HUES64 (cell line): ENCODE data around the gene DMAP1.

Experiments used
- H3K27ac ChIP-seq: 2 replicates; pipeline ENCODE4 v1.7.0; 2013; ENCODE audit warnings: low read depth, low read length, inconsistent platforms
- H3K27me3 ChIP-seq: 2 replicates; pipeline ENCODE4 v1.6.1; 2013; ENCODE audit warnings: mild to moderate bottlenecking, low read length; ENCODE audit not compliant: insufficient read depth
- H3K36me3 ChIP-seq: 2 replicates; pipeline ENCODE4 v1.6.1; 2013; ENCODE audit warnings: mild to moderate bottlenecking, low read length; ENCODE audit not compliant: insufficient read depth
- H3K4me1 ChIP-seq: 2 replicates; pipeline ENCODE4 v1.6.1; 2013; ENCODE audit warnings: mild to moderate bottlenecking, low read length, moderate library complexity; ENCODE audit not compliant: insufficient read depth
- H3K4me3 ChIP-seq: 2 replicates; pipeline ENCODE4 v1.5.1; 2013; ENCODE audit warnings: mild to moderate bottlenecking, low read length, moderate library complexity
- H3K9ac ChIP-seq: 2 replicates; pipeline ENCODE4 v1.6.1; 2013; ENCODE audit warnings: mild to moderate bottlenecking, low read depth, low read length
- H3K9me3 ChIP-seq: 2 replicates; pipeline ENCODE4 v1.6.1; 2013; ENCODE audit warnings: low read depth, low read length; ENCODE audit not compliant: insufficient read depth
- WGBS: fragments of 150-250, 120-280 bp; methylation state at CpG from one replicate; pipeline ENCODE4 v1.1.7; 2013; ENCODE audit warnings: missing lambda C conversion rate; 5-methylcytosine and 5-hydroxymethylcytosine counted together

Gene DMAP1

GRCh38 chr1:44229435-44230167 is 16.3 kb downstream of the DMAP1 start:
- WGBS: 94% methylated on average over 16 of the region's 16 CpGs
- no peak overlapping the region for H3K9ac ChIP-seq
- H3K9me3 ChIP-seq: peaks cover 36% of the 10 kb centered on the region
- peaks cover 26% of the 10 kb centered on the region; the same call in 1 of the 2 replicates for H3K36me3 ChIP-seq
- no peaks in the 10 kb centered on the region for H3K4me1 ChIP-seq
- H3K4me3 ChIP-seq: no peak overlapping the region
- H3K27ac ChIP-seq: no peak overlapping the region
- no peaks in the 10 kb centered on the region for H3K27me3 ChIP-seq

GRCh38 chr1:44230796-44231195 is 17.5 kb downstream of the DMAP1 start:
- Histone ChIP-seq H3K27me3 (no peaks in the 10 kb centered on the region), H3K27ac (no peak overlapping the region), H3K36me3 (peaks cover 26% of the 10 kb centered on the region; the same call in 1 of the 2 replicates), H3K4me1 (no peaks in the 10 kb centered on the region), H3K9me3 (peaks cover 26% of the 10 kb centered on the region), H3K9ac (no peak overlapping the region), H3K4me3 (no peak overlapping the region)
- WGBS: 96% methylated on average over 3 of the region's 3 CpGs

- 90% methylated on average over 1 of the region's 1 CpG for WGBS
- peaks cover 7% of the 10 kb centered on the region; the same call in 1 of the 2 replicates for H3K4me1 ChIP-seq
- H3K9ac ChIP-seq: no peak overlapping the region
- no peak overlapping the region for H3K27ac ChIP-seq
- peaks cover 18% of the 10 kb centered on the region; the same call in 1 of the 2 replicates for H3K36me3 ChIP-seq
- no peak overlapping the region for H3K4me3 ChIP-seq
- H3K9me3 ChIP-seq: 0 out of 2 replicates have a peak, but pooled peaks cover 2% of the 10 kb centered on the region
- H3K27me3 ChIP-seq: no peaks in the 10 kb centered on the region
Observed at GRCh38 chr1:44233593-44233992, 20.3 kb downstream of the DMAP1 start.

- Histone ChIP-seq H3K4me1 (peaks cover 16% of the 10 kb centered on the region), H3K9ac (no peak overlapping the region), H3K27ac (no peak overlapping the region), H3K9me3 (no peaks in the 10 kb centered on the region), H3K27me3 (no peaks in the 10 kb centered on the region), H3K36me3 (peaks cover 16% of the 10 kb centered on the region; the same call in 1 of the 2 replicates), H3K4me3 (no peak overlapping the region)
- WGBS: 98% methylated on average over 5 of the region's 5 CpGs
Observed at GRCh38 chr1:44235808-44236207, 22.5 kb downstream of the DMAP1 start.

- H3K4me3 ChIP-seq: no peak overlapping the region
- peaks cover 16% of the 10 kb centered on the region for H3K4me1 ChIP-seq
- peaks cover 14% of the 10 kb centered on the region; the same call in 1 of the 2 replicates for H3K36me3 ChIP-seq
- 87% methylated on average over 8 of the region's 8 CpGs for WGBS
- no peak overlapping the region for H3K9ac ChIP-seq
- no peaks in the 10 kb centered on the region for H3K27me3 ChIP-seq
- H3K27ac ChIP-seq: no peak overlapping the region
- H3K9me3 ChIP-seq: no peaks in the 10 kb centered on the region
Observed at GRCh38 chr1:44236490-44237272, 23.4 kb downstream of the DMAP1 start.

GRCh38 chr1:44237721-44238457 is 24.6 kb downstream of the DMAP1 start:
- peaks cover 5% of the 10 kb centered on the region; the same call in 1 of the 2 replicates for H3K36me3 ChIP-seq
- 46% methylated on average over 33 of the region's 33 CpGs for WGBS
- no peak overlapping the region for H3K9ac ChIP-seq
- no peak overlapping the region for H3K27ac ChIP-seq
- H3K9me3 ChIP-seq: no peaks in the 10 kb centered on the region
- H3K27me3 ChIP-seq: no peaks in the 10 kb centered on the region
- H3K4me3 ChIP-seq: peak overlapping the region; percentile 25
- H3K4me1 ChIP-seq: peaks cover 16% of the 10 kb centered on the region

- Histone ChIP-seq H3K9ac (no peak overlapping the region), H3K27me3 (no peaks in the 10 kb centered on the region)
Observed at GRCh38 chr1:44238660-44239059, 25.4 kb downstream of the DMAP1 start.

GRCh38 chr1:44239331-44239960 is 26.2 kb downstream of the DMAP1 start:
- Histone ChIP-seq H3K4me1 (peaks cover 16% of the 10 kb centered on the region), H3K27ac (peak overlapping the region; percentile 66), H3K27me3 (no peaks in the 10 kb centered on the region), H3K4me3 (no peak overlapping the region), H3K36me3 (peaks cover 14% of the 10 kb centered on the region; the same call in 1 of the 2 replicates), H3K9ac (no peak overlapping the region), H3K9me3 (no peaks in the 10 kb centered on the region)
- whole genome bisulfite sequencing: 43% methylated on average over 8 of the region's 8 CpGs

More at GRCh38 chr1:44238660-44239059, 25.4 kb downstream of the DMAP1 start:
- Histone ChIP-seq H3K36me3 (peaks cover 8% of the 10 kb centered on the region; the same call in 1 of the 2 replicates), H3K4me3 (no peak overlapping the region), H3K9me3 (no peaks in the 10 kb centered on the region), H3K4me1 (peaks cover 16% of the 10 kb centered on the region), H3K27ac (peak overlapping the region; percentile 3; the same call in 1 of the 2 replicates)
- 89% methylated on average over 3 of the region's 4 CpGs for WGBS

- 76% methylated on average over 3 of the region's 3 CpGs for WGBS
- Histone ChIP-seq H3K4me1 (peaks cover 16% of the 10 kb centered on the region), H3K27me3 (no peaks in the 10 kb centered on the region), H3K36me3 (peaks cover 14% of the 10 kb centered on the region; the same call in 1 of the 2 replicates), H3K4me3 (no peak overlapping the region), H3K9ac (peak overlapping the region; percentile 41; the same call in 1 of the 2 replicates), H3K27ac (peak overlapping the region; percentile 66), H3K9me3 (no peaks in the 10 kb centered on the region)
Observed at GRCh38 chr1:44239961-44240371, 26.7 kb downstream of the DMAP1 start.

- Histone ChIP-seq H3K9ac (no peak overlapping the region), H3K4me3 (no peak overlapping the region), H3K27ac (no peak overlapping the region), H3K4me1 (peaks cover 16% of the 10 kb centered on the region), H3K36me3 (peaks cover 14% of the 10 kb centered on the region; the same call in 1 of the 2 replicates), H3K9me3 (no peaks in the 10 kb centered on the region), H3K27me3 (no peaks in the 10 kb centered on the region)
- 61% methylated on average over 9 of the region's 9 CpGs for WGBS
Observed at GRCh38 chr1:44240802-44241671, 27.8 kb downstream of the DMAP1 start.
